OCI-LY1 (cell line): ENCODE measurements around the gene PDE11A.

Experiments used
- EZH2 ChIP-seq: fragments of 200-600 bp; sonication (generic), shearing (Covaris generic); IDR thresholded peaks from 2 replicates; pipeline ENCODE4 v1.8.0; 2017; ENCODE audit warnings: borderline replicate concordance, mixed run types, mild to moderate bottlenecking, antibody characterized with exemption, low read length, moderate library complexity, mixed read lengths
- TF ChIP-seq, protein P1 (sequence below): fragments of 200-600 bp; sonication (generic), shearing (Covaris generic); IDR thresholded peaks from 2 replicates; pipeline ENCODE4 v1.5.1; 2017; ENCODE audit warnings: mild to moderate bottlenecking, antibody characterized with exemption, low read length, moderate library complexity, mixed read lengths

DNA sequence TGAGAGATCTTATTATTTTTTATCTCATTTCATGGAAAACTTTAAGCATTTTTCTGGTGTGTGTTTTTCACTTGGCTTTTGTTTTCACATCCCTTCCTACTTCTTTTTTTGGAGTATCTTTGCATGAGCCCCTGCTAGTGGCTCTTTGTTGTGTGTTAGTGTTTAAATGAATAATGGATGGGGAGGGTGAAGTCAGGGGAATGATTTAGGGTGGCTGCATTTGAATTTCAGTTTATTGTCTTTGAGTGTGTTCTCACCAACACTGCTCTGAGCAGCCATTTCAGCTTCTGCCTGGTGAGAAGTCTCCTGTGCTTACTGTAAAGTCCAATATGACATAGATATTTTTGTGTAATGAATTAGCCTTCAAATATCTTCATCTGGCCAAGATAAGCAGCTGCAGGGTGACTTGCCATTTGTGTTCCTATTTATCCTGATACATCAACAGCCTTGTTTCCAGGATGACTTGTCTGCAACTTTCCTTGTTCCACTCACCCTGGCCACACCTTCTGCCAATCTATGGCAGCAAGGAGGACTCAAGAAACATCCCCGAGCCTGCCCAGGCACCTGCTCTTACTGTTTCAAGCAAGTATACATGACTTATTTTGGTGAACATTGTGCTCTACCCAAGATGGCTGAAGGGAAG lies 182.6 kb downstream of the PDE11A start:
- TF ChIP-seq, protein P1, sequence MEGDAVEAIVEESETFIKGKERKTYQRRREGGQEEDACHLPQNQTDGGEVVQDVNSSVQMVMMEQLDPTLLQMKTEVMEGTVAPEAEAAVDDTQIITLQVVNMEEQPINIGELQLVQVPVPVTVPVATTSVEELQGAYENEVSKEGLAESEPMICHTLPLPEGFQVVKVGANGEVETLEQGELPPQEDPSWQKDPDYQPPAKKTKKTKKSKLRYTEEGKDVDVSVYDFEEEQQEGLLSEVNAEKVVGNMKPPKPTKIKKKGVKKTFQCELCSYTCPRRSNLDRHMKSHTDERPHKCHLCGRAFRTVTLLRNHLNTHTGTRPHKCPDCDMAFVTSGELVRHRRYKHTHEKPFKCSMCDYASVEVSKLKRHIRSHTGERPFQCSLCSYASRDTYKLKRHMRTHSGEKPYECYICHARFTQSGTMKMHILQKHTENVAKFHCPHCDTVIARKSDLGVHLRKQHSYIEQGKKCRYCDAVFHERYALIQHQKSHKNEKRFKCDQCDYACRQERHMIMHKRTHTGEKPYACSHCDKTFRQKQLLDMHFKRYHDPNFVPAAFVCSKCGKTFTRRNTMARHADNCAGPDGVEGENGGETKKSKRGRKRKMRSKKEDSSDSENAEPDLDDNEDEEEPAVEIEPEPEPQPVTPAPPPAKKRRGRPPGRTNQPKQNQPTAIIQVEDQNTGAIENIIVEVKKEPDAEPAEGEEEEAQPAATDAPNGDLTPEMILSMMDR: no peak
- no peak for TF ChIP-seq EZH2
